Vagina (tissue), 2 donors: ENCODE data around the gene TRAPPC2L.
A peak's percentile ranks its signal among the peaks of the same experiment; 100 is the strongest.

ENCODE experiments used
- POLR2A ChIP-seq, 2 donors: fragments of 450-650 bp; IDR thresholded peaks; one replicate each; pipeline ENCODE4 v1.6.1; 2017; ENCODE audit warnings: antibody characterized with exemption in 2 of 2, mild to moderate bottlenecking in 2 of 2, moderate library complexity in 2 of 2
- TF ChIP-seq, protein P1 (sequence below), 3 experiments: fragments of 450-650 bp in 2 of 3; fragments of 200-600 bp in 1 of 3; sonication (generic) in 1 of 3; IDR thresholded peaks; one replicate each; pipeline ENCODE4 v1.5.1; 2017 to 2019; ENCODE audit warnings: antibody characterized with exemption in 3 of 3, mild to moderate bottlenecking in 2 of 3, moderate library complexity in 2 of 3

DNA sequence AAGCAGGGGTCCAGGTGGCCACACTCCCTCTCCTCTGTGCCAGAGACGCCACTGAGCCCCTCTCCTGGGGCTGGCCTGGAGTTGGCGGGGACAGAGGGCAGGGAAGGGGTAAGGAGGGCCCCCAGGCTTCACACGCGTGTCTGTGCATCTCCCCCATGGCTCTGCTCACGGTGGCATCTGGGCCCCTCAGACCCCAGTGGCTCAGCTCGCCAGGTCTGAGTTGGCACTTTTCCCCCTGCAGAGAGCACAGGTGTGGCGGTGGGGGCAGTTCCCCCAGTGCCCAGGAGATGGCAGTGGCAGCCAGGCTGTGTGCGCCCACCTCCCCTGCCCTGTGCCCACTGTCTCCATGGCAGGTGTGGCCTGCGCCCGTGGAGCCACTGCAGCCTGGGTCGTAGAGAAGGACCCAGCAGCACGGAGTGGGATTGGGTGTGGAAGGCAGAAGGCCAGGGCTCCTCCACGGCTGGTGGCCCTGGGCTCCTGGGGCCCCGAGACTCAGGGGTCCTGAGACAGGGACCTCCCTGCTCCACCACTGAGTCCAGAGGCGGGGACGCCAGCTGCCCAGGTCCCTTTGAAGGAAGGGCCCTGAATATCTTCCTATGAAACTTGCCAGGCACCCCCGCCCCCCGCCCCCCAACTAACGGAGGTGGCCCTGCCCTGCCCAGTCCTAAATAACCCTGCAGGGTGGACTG is 40.9 kb upstream of the TRAPPC2L start:
- TF ChIP-seq, protein P1, sequence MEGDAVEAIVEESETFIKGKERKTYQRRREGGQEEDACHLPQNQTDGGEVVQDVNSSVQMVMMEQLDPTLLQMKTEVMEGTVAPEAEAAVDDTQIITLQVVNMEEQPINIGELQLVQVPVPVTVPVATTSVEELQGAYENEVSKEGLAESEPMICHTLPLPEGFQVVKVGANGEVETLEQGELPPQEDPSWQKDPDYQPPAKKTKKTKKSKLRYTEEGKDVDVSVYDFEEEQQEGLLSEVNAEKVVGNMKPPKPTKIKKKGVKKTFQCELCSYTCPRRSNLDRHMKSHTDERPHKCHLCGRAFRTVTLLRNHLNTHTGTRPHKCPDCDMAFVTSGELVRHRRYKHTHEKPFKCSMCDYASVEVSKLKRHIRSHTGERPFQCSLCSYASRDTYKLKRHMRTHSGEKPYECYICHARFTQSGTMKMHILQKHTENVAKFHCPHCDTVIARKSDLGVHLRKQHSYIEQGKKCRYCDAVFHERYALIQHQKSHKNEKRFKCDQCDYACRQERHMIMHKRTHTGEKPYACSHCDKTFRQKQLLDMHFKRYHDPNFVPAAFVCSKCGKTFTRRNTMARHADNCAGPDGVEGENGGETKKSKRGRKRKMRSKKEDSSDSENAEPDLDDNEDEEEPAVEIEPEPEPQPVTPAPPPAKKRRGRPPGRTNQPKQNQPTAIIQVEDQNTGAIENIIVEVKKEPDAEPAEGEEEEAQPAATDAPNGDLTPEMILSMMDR (IDR thresholded peaks at IDR 0.05): peak; percentile 40 to 59 (median 44)
- TF ChIP-seq POLR2A (IDR thresholded peaks at IDR 0.05): no peak
